Measurements from ENCODE around the gene JARID2.

- TF ChIP-seq, protein P1, sequence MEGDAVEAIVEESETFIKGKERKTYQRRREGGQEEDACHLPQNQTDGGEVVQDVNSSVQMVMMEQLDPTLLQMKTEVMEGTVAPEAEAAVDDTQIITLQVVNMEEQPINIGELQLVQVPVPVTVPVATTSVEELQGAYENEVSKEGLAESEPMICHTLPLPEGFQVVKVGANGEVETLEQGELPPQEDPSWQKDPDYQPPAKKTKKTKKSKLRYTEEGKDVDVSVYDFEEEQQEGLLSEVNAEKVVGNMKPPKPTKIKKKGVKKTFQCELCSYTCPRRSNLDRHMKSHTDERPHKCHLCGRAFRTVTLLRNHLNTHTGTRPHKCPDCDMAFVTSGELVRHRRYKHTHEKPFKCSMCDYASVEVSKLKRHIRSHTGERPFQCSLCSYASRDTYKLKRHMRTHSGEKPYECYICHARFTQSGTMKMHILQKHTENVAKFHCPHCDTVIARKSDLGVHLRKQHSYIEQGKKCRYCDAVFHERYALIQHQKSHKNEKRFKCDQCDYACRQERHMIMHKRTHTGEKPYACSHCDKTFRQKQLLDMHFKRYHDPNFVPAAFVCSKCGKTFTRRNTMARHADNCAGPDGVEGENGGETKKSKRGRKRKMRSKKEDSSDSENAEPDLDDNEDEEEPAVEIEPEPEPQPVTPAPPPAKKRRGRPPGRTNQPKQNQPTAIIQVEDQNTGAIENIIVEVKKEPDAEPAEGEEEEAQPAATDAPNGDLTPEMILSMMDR (IDR thresholded peaks at IDR 0.05; ENCODE audit: insufficient read depth, low read depth, low read length), result no peak
- TF ChIP-seq EZH2 (IDR thresholded peaks at IDR 0.05; ENCODE audit: insufficient read depth, low read length), result no peak
These were observed at the start of gene JARID2 for GRCh38 chr6:15245361-15246216.
